Loucy (cell line): Measurements from ENCODE around the gene CRABP1.

Experiments used
- CTCF ChIP-seq: fragments of 200-600 bp; sonication (generic); conservative IDR thresholded peaks from 2 replicates; pipeline ENCODE4 v1.5.1; 2014; ENCODE audit warnings: mild to moderate bottlenecking, antibody characterized with exemption, low read length
- EZH2phosphoT487 ChIP-seq: fragments of 200-600 bp; IDR thresholded peaks from 2 replicates; pipeline ENCODE4 v1.6.1; 2018; ENCODE audit warnings: antibody characterized with exemption, mild to moderate bottlenecking, moderate library complexity, borderline replicate concordance

GRCh38 chr15:78308422-78309032 is 31.6 kb upstream of the CRABP1 start:
- TF ChIP-seq CTCF (peak; percentile 96), EZH2phosphoT487 (no peak)
